IMR-90 (cell line): Measurements from ENCODE around the gene SMAD4. TPM values are rescaled to one million over a fixed set of nuclear protein-coding genes. Genes with fewer than 3 reads are reported as not detected.

Experiments used
- ATAC-seq: fragments of 200-7000 bp; cut with Tn5 transposase; 2 replicates; pipeline ENCODE4 v1.9.1; 2020; ENCODE audit warnings: low read depth, mild to moderate bottlenecking, moderate library complexity
- BruUV-seq: library from RNA; stranded (reverse); fragments of 400-500 nt; replicated peaks from 2 replicates; lab custom pipeline; 2021; lab: Mats Ljungman, UMichigan
- CTCF ChIA-PET: fragments of 300-600 bp; formaldehyde crosslinking; extraction: SDS; loops from one replicate; lab custom pipeline; 2021; ENCODE audit warnings: antibody characterized with exemption; lab: Yijun Ruan, JAX
- POLR2A ChIA-PET: fragments of 300-600 bp; sonication (Branson Sonifier 250); formaldehyde crosslinking; loops from one replicate; lab custom pipeline; 2022; ENCODE audit warnings: antibody characterized with exemption; ENCODE audit not compliant: unreplicated experiment; lab: Charles Lee
- DNase-seq: peaks from one replicate; pipeline ENCODE4 v3.0.0; 2013
- H2AFZ ChIP-seq: replicated peaks from 2 replicates; pipeline ENCODE3; 2013; ENCODE audit warnings: low read length, mild to moderate bottlenecking; ENCODE audit not compliant: poor library complexity
- H2AK5ac ChIP-seq: 2 replicates; pipeline ENCODE4 v1.6.1; 2013; ENCODE audit warnings: low read depth, low read length, inconsistent platforms
- H2AK9ac ChIP-seq: replicated peaks from 2 replicates; pipeline ENCODE3; 2013; ENCODE audit warnings: mild to moderate bottlenecking, low read depth, low read length, moderate library complexity; ENCODE audit not compliant: poor library complexity
- H2BK120ac ChIP-seq: 2 replicates; pipeline ENCODE4 v1.6.1; 2013; ENCODE audit warnings: low read depth, low read length, inconsistent platforms
- H2BK15ac ChIP-seq: 3 replicates; pipeline ENCODE4 v1.6.1; 2013; ENCODE audit warnings: low read depth, low read length, inconsistent platforms
- H2BK20ac ChIP-seq: 2 replicates; pipeline ENCODE4 v1.6.1; 2013; ENCODE audit warnings: low read depth, mild to moderate bottlenecking, inconsistent platforms, low read length, moderate library complexity
- H2BK5ac ChIP-seq: 2 replicates; pipeline ENCODE4 v1.6.1; 2013; ENCODE audit warnings: mild to moderate bottlenecking, low read depth, low read length, inconsistent platforms; ENCODE audit not compliant: poor library complexity, severe bottlenecking
- H3K14ac ChIP-seq: replicated peaks from 2 replicates; pipeline ENCODE4 v1.6.1; 2013; ENCODE audit warnings: low read depth, low read length, inconsistent platforms
- H3K18ac ChIP-seq: 2 replicates; pipeline ENCODE4 v1.6.1; 2013; ENCODE audit warnings: low read depth, low read length, control low read depth
- H3K23ac ChIP-seq: 2 replicates; pipeline ENCODE4 v1.6.1; 2013; ENCODE audit warnings: low read depth, low read length, inconsistent platforms
- H3K27ac ChIP-seq: 2 replicates; pipeline ENCODE4 v1.5.1; 2013; ENCODE audit warnings: mild to moderate bottlenecking, control low read depth, low read length; ENCODE audit not compliant: insufficient read depth
- H3K27me3 ChIP-seq: 2 replicates; pipeline ENCODE4 v1.6.1; 2013; ENCODE audit warnings: low read length; ENCODE audit not compliant: control insufficient read depth, insufficient read depth
- H3K36me3 ChIP-seq: 2 replicates; pipeline ENCODE4 v1.6.1; 2013; ENCODE audit warnings: low read length, mixed read lengths; ENCODE audit not compliant: control insufficient read depth, insufficient read depth
- H3K4ac ChIP-seq: 2 replicates; pipeline ENCODE4 v1.6.1; 2013; ENCODE audit warnings: low read depth, low read length, inconsistent platforms
- H3K4me1 ChIP-seq: 2 replicates; pipeline ENCODE4 v1.6.1; 2013; ENCODE audit warnings: low read length, mixed read lengths; ENCODE audit not compliant: control insufficient read depth, insufficient read depth
- H3K4me2 ChIP-seq: 2 replicates; pipeline ENCODE4 v1.6.1; 2013; ENCODE audit warnings: low read depth, mild to moderate bottlenecking, control low read depth, low read length, moderate library complexity
- H3K4me3 ChIP-seq: 2 replicates; pipeline ENCODE4 v1.5.1; 2013; ENCODE audit warnings: low read depth, mild to moderate bottlenecking, control low read depth, low read length, moderate library complexity; ENCODE audit not compliant: insufficient read depth
- H3K56ac ChIP-seq: 2 replicates; pipeline ENCODE4 v1.6.1; 2013; ENCODE audit warnings: low read length, inconsistent platforms; ENCODE audit not compliant: insufficient read depth; ENCODE audit errors: extremely low read depth
- H3K79me1 ChIP-seq, 2 experiments: 2 replicates each; pipeline ENCODE4 v1.6.1; 2013; ENCODE audit warnings: low read length in 2 of 2, inconsistent platforms in 1 of 2, low read depth in 1 of 2
- H3K9ac ChIP-seq: 2 replicates; pipeline ENCODE4 v1.6.1; 2013; ENCODE audit warnings: low read depth, low read length, control low read depth
- H3K9me1 ChIP-seq: 2 replicates; pipeline ENCODE4 v1.6.1; 2013; ENCODE audit warnings: low read length, inconsistent platforms; ENCODE audit not compliant: insufficient read depth
- H3K9me3 ChIP-seq: 2 replicates; pipeline ENCODE4 v1.6.1; 2013; ENCODE audit warnings: low read length; ENCODE audit not compliant: control insufficient read depth, insufficient read depth
- H4K20me1 ChIP-seq: 2 replicates; pipeline ENCODE4 v1.6.1; 2013; ENCODE audit warnings: low read length, inconsistent platforms; ENCODE audit not compliant: insufficient read depth
- H4K5ac ChIP-seq: 2 replicates; pipeline ENCODE4 v1.6.1; 2013; ENCODE audit warnings: mild to moderate bottlenecking, low read depth, low read length, control low read depth
- H4K8ac ChIP-seq, 2 experiments: 2 replicates each; pipeline ENCODE4 v1.6.1; 2013; ENCODE audit warnings: low read depth in 2 of 2, low read length in 2 of 2, control low read depth in 1 of 2, inconsistent platforms in 1 of 2
- H4K91ac ChIP-seq: 2 replicates; pipeline ENCODE4 v1.6.1; 2013; ENCODE audit warnings: low read depth, low read length, inconsistent platforms; ENCODE audit not compliant: insufficient read depth
- BHLHE40 ChIP-seq: fragments of 150-350 bp; IDR thresholded peaks from 2 replicates; pipeline ENCODE4 v1.6.1; 2016; ENCODE audit warnings: mild to moderate bottlenecking, low read depth, low read length
- CEBPB ChIP-seq: IDR thresholded peaks from 2 replicates; pipeline ENCODE4 v1.6.1; 2012; ENCODE audit warnings: low read depth, low read length, improper control_type of control experiment
- CHD1 ChIP-seq: IDR thresholded peaks from 2 replicates; pipeline ENCODE4 v1.6.1; 2012; ENCODE audit warnings: low read depth, low read length, improper control_type of control experiment
- ELK1 ChIP-seq: fragments of 150-350 bp; IDR thresholded peaks from 2 replicates; pipeline ENCODE4 v1.6.1; 2016; ENCODE audit warnings: low read depth, mild to moderate bottlenecking, low read length, moderate library complexity, borderline replicate concordance
- MAZ ChIP-seq: IDR thresholded peaks from 2 replicates; pipeline ENCODE4 v1.6.1; 2012; ENCODE audit warnings: low read depth, mild to moderate bottlenecking, low read length, improper control_type of control experiment, moderate library complexity, borderline replicate concordance
- MXI1 ChIP-seq: IDR thresholded peaks from 2 replicates; pipeline ENCODE4 v1.6.1; 2012; ENCODE audit warnings: low read depth, mild to moderate bottlenecking, low read length, moderate library complexity, borderline replicate concordance
- POLR2A ChIP-seq: IDR thresholded peaks from 2 replicates; pipeline ENCODE4 v1.6.1; 2012; ENCODE audit warnings: mild to moderate bottlenecking, low read depth, low read length
- RAD21 ChIP-seq: IDR thresholded peaks from 2 replicates; pipeline ENCODE4 v1.6.1; 2012; ENCODE audit warnings: low read length, improper control_type of control experiment
- RCOR1 ChIP-seq: IDR thresholded peaks from 2 replicates; pipeline ENCODE4 v1.6.1; 2012; ENCODE audit warnings: mild to moderate bottlenecking, low read length, improper control_type of control experiment; ENCODE audit not compliant: insufficient replicate concordance
- RFX5 ChIP-seq: IDR thresholded peaks from 2 replicates; pipeline ENCODE4 v1.8.0; 2012; ENCODE audit warnings: low read depth, mild to moderate bottlenecking, low read length, moderate library complexity
- SMC3 ChIP-seq: fragments of 150-350 bp; IDR thresholded peaks from 2 replicates; pipeline ENCODE4 v1.6.1; 2016; ENCODE audit warnings: low read depth, mild to moderate bottlenecking, antibody characterized with exemption, low read length, moderate library complexity
- USF2 ChIP-seq: fragments of 150-350 bp; IDR thresholded peaks from 2 replicates; pipeline ENCODE4 v1.6.1; 2017; ENCODE audit warnings: mild to moderate bottlenecking, antibody characterized with exemption, low read length, low read depth
- WGBS, 2 experiments: methylation state at CpG; one replicate each; pipeline versions ENCODE4 v1.1.5 to v1.1.7; 2013; ENCODE audit warnings: missing lambda C conversion rate in 2 of 2; ENCODE audit not compliant: insufficient read length in 1 of 2; ENCODE audit errors: extremely low coverage in 2 of 2; 5-methylcytosine and 5-hydroxymethylcytosine counted together
- dilution Hi-C: fragments of 300-500 bp; cut with HindIII; formaldehyde crosslinking; loops from one replicate; pipeline ENCODE4 v1.14.3; 2018; ENCODE audit warnings: low sequenced_read_pairs; ENCODE audit not compliant: unreplicated experiment
- in situ Hi-C: fragments of 300-500 bp; cut with MboI; formaldehyde crosslinking; loops from 3 replicates; pipeline ENCODE4 v1.14.3; 2019; ENCODE audit warnings: low sequenced_read_pairs, inconsistent platforms, mixed read lengths
- intact Hi-C: fragments of 100-400 bp; cut with micrococcal nuclease; formaldehyde crosslinking; loops from 2 replicates; pipeline ENCODE4 v1.10.0; 2022
- polyA plus RNA-seq, 3 experiments: library from polyadenylated mRNA; depleted of rRNA; stranded (reverse); fragments of >200 nt; gene quantifications; 2 replicates each; pipeline ENCODE4 v1.2.3, GENCODE V29; 2012; ENCODE audit warnings: low replicate concordance in 1 of 3
- total RNA-seq: library from RNA; depleted of rRNA; stranded (reverse); fragments of >200 nt; gene quantifications from 2 replicates; pipeline ENCODE4 v1.2.3, GENCODE V29; 2012

Gene SMAD4
- total and polyA plus RNA-seq, 2 of the 4 experiments (the other 2 are of a cell fraction) = 57.6 to 145 TPM

- Histone ChIP-seq H2BK20ac (no peak overlapping the region), H3K23ac (no peak overlapping the region), H2AK9ac (no peak overlapping the region), H3K27ac (no peak overlapping the region), H3K56ac (no peak overlapping the region), H3K4me1 (no peaks in the 10 kb centered on the region), H3K9ac (no peak overlapping the region), H3K36me3 (peaks cover 30% of the 10 kb centered on the region), H3K4me3 (no peak overlapping the region), H4K20me1 (no peaks in the 10 kb centered on the region; the same call in 1 of the 2 replicates), H2AFZ (no peak overlapping the region), H3K9me3 (no peaks in the 10 kb centered on the region), H3K27me3 (no peaks in the 10 kb centered on the region), H4K8ac (no peak overlapping the region), H3K14ac (no peak overlapping the region), H3K9me1 (no peaks in the 10 kb centered on the region), H3K4me2 (no peak overlapping the region), H3K79me1 (peaks cover 5% of the 10 kb centered on the region in 2 experiments; a peak in 3 of 4 replicates), H2BK5ac (no peak overlapping the region), H4K91ac (no peak overlapping the region), H2AK5ac (no peak overlapping the region), H4K5ac (no peak overlapping the region), H2BK15ac (no peak overlapping the region), H3K18ac (no peak overlapping the region), H2BK120ac (no peak overlapping the region), H3K4ac (no peak overlapping the region)
- BruUV-seq = no TSS peak
- no peak for ATAC-seq
- in situ Hi-C loops (no loop called here), dilution Hi-C loops (no loop called here), intact Hi-C loops (no loop called here)
- TF ChIP-seq SMC3 (no peak), POLR2A (no peak), BHLHE40 (no peak), ELK1 (no peak), RCOR1 (no peak), RFX5 (no peak), USF2 (no peak), CEBPB (no peak), CHD1 (no peak), RAD21 (no peak), MXI1 (no peak), MAZ (no peak)
- no CpG with 5 or more reads among the region's 2 CpGs for WGBS, 2 experiments
- CTCF ChIA-PET = no interaction called here
- POLR2A ChIA-PET = no interaction called here
- DNase-seq = peak; percentile 10
Measured at GRCh38 chr18:51082571-51083267, 52.7 kb downstream of the SMAD4 start.
